ENCODE data around the gene ITIH1.

Gene ITIH1

GRCh38 chr3:52810923-52811322, 33.5 kb downstream of the ITIH1 start:
- no peak for DNase-seq (ENCODE audit: extremely low read depth in 1 of 2, low read depth in 1 of 2)

DNA sequence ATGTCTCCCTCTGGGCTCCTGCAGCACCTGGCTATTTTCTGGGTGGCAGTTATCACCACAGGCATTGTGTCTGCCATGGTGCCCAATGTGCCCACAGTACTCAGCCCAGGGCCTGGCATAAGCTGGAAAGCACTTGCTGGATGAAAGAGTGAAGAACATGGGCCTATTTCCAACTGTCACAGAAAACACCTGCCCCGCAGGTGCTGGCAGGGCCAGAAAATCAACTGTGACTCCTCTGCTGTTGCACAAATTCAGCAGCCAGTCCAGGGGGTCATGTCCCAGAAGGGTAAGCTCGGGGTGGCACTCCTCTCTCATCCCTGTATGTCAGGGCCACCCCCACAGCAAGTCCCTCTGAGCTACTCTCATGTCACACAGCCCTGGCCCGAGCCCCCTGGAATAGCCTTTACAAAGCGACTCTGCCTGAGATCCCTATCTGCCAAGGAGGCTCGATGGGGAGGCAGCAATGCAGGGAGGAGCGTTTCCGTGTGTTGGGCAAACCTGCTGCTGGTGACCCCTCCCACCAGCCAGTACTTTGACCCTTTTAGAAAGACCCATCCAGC, 34.1 kb downstream of the ITIH1 start:
- DNase-seq (ENCODE audit: extremely low read depth in 1 of 2, low read depth in 1 of 2), result no peak

GRCh38 chr3:52813810-52814209, 36.4 kb downstream of the ITIH1 start:
- no peak for DNase-seq (ENCODE audit: extremely low read depth in 1 of 2, low read depth in 1 of 2)

- no peak for DNase-seq (ENCODE audit: extremely low read depth in 1 of 2, low read depth in 1 of 2)
Measured at GRCh38 chr3:52816199-52816598, 38.8 kb downstream of the ITIH1 start.

DNA sequence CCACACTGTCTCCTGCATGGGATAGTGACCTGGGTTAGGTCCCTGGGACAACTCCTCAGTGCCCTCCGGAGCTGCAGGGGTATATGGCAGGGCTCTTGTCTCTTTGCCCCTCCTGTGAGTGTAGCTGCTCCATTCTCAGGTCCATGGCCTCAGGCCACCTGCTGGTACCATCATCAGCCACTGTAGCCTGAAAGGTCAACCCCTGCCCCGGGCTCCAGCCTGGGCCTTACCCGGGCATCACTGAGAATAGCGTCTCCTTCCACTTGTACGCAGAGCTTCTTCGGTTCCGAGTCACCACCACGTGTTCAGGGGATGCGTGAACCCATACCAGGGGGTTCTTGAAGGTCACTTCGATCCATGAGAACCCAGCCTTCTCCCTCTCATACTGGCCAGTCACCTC, 39.3 kb downstream of the ITIH1 start:
- DNase-seq (ENCODE audit: extremely low read depth in 1 of 2, low read depth in 1 of 2), result no peak

DNA sequence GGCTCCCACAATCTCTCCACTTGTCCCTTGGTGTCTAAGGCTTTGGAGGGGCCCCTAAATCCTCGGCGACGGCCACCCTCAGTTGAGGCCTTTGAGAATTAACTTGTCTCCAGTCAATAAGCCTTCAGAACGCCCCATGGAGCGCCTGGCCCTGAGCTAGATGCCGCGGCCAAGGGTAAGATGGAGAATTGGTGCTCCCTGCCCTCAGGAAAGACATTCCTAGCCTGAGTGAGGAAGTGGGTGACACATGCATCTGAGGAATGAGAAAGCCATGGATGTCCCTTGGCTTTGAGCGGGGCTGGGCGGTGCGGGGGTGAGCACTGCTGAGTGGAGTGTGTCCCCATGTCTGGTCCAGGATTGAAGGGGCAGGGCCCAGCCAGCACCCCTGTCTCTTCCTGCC, 39.8 kb downstream of the ITIH1 start:
- DNase-seq (ENCODE audit: extremely low read depth in 1 of 2, low read depth in 1 of 2), result no peak

DNA sequence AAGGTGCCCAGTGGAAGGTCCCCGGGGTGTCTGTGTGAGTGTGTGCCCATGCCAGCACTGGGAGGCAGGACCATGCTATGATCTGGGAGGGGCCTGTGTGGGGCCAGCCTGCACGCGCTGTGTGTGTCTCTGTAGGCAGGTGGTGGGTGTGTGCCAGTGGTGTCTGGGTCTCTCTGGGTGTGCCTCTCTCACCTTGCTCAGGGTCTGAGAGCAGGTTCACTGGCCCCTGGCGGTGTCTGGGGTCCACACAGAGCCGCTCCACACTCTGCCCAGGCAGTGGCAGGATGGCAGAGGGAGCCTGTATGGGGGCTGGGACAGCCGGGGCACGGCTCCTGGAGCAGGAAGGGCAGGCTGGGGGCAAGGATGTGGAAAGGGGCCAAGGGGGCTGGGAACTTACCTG, 40.5 kb downstream of the ITIH1 start:
- no peak for DNase-seq (ENCODE audit: extremely low read depth in 1 of 2, low read depth in 1 of 2)

DNA sequence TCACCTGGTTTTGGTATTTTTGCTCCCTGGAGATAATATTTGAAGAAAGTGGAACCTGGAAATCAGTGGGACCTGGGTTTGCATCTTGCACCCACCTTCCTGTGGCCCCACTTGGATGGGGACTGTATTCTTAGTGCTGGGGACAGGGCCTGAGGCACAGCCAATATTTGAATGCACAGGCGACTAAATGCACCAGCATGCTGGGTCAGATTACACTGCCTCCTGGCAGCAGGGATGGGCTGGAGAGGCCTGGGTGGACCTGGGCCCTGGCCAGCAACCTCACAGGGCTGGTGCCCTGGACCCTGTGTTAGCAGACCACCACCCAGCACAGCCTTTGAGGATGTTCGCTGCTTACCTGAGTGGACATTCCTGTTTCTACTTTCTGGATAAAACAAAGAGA, 42.5 kb downstream of the ITIH1 start:
- DNase-seq (ENCODE audit: extremely low read depth in 1 of 2, low read depth in 1 of 2), result no peak

- DNase-seq (ENCODE audit: extremely low read depth in 1 of 2, low read depth in 1 of 2), result no peak
Measured at GRCh38 chr3:52820736-52821135, 43.3 kb downstream of the ITIH1 start.

DNA sequence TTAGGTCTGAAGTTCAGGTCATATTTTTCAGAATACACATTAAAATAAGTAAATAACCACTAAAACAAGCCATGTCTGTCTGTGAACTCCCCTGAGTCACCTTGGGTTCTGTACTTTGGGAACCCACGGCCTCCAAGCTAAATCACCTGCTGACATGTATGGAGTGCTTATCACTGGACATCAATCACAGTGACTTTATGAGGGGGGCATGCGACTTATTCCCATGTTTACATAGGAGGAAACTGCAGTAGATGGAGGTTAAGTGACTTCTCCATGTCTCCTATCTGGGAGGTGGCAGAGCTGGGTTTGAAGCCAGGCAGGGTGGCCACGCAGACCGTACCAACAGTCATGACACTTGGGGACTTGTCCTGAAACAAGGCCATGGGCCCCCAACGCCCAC, 45.0 kb downstream of the ITIH1 start:
- DNase-seq (ENCODE audit: extremely low read depth in 1 of 2, low read depth in 1 of 2), result no peak

DNA sequence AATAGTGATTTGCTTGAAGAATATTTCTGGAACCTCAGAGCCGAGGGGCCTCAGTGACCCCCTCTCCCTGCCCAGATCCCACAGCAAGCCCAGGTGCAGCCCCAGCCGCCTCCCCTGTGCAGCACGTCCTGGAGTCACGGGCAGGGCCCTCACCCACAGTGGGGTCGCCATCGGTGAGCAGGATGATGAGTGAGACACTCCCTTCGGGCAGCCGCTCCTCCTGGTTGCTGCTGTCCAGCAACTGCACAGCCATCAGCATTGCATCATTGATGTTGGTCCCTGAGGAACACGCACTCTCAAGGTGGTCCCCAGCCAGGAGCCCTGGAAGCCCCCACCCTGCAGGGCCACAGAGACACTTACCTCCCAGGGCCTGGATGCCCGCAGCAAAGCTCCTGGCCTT, 46.6 kb downstream of the ITIH1 start:
- no peak for DNase-seq (ENCODE audit: extremely low read depth in 1 of 2, low read depth in 1 of 2)

GRCh38 chr3:52827441-52827840, 50.0 kb downstream of the ITIH1 start:
- DNase-seq (ENCODE audit: extremely low read depth in 1 of 2, low read depth in 1 of 2), result no peak

DNA sequence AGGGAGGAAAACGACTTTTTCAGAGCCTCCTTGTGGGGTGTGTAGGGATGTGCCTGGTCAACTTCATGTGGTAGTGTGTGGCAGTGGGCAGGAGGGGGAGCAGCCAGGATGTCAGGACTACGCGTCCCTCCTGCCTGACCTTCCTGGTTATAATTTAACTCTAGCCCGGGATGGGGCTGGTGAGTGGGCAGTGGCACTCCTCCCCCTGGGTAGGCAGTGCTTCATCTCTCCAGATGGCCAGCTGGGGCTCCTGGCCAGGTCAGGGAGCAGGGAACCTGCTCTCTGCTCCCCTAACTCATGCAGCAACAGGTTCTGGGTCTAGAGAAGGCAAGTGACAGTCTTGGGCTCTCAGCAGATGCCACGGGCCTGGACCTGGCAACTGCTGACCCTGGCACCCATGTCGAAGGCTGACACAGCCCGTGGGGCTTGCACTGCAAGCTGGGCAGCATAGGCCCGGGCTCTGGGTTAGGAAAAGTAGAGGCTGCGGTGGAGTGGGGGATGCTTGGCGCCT, 50.5 kb downstream of the ITIH1 start:
- no peak for DNase-seq (ENCODE audit: extremely low read depth in 1 of 2, low read depth in 1 of 2)

- DNase-seq (ENCODE audit: extremely low read depth in 1 of 2, low read depth in 1 of 2), result no peak
Measured at GRCh38 chr3:52829482-52829881, 52.1 kb downstream of the ITIH1 start.

DNA sequence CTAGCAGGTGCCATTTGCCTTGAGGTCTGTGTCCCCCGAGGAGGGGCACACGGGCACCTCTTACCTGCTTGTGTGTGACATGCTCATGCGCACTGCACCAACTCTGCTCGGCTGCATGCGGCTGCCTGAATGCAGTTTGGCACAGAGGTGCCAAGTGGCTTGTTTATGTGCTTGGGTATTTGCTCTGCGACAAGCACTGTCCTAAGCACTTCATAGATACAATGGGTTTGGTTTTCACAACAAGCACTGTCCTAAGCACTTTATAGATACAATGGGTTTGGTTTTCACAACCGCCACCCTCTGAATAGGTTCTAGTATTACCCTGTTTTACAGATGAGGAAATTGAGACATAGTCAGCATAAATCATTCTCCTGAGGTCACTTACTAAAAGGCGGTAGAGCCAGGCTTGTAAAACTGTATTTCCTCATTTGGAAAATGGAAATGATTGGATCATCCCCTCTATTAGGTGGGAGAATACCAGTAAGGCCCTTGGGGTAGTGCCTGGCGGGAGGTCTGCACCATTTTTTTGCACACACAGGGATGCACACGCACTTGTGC, 52.6 kb downstream of the ITIH1 start:
- no peak for DNase-seq (ENCODE audit: extremely low read depth in 1 of 2, low read depth in 1 of 2)

GRCh38 chr3:52830535-52831258, 53.3 kb downstream of the ITIH1 start, which contains the start of gene ITIH4:
ITIH4 (minus strand) TSS chr3:52830672; CDS start chr3:52830642, 30 bp downstream.
- no peak for DNase-seq (ENCODE audit: extremely low read depth in 1 of 2, low read depth in 1 of 2)

DNA sequence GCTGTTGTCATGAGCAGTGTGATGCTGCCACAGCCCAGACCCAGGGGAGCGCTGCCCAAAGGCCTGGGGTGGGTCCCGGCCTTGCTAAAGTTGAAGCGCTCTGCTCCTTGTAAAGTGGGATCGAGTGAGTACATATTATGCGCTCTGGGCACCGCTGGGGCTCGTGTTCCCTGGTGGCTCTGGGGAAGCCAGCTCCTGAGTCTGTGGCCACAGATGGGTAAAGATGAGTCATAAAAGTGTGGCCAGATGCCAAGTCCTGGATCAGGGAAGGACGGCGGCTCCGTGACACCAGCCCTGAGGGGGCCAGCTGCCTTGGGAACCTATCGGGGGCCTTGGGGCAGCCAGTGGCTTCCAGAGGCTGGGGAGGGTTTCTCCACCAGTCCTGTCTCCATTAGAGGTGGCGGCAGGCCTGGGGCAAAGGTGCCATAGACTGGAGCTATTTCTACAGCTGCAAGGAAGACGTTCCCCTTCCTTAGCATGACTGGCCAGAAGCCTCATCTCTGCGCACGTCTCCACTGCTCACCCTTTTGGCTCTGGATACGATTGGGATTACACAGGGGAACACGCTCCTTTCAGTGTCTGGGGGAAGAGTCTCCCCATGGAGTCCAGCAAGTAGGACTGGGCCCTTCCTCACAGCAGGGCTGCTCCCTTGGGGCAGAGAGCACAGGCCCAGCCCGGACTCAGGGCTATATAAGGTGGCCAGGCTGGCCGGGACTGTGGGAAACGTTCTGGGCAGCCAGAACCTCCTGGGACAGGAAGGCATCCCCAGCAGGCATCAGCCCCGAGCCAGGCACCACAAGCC, 54.3 kb downstream of the ITIH1 start:
- DNase-seq (ENCODE audit: extremely low read depth in 1 of 2, low read depth in 1 of 2), result no peak

DNA sequence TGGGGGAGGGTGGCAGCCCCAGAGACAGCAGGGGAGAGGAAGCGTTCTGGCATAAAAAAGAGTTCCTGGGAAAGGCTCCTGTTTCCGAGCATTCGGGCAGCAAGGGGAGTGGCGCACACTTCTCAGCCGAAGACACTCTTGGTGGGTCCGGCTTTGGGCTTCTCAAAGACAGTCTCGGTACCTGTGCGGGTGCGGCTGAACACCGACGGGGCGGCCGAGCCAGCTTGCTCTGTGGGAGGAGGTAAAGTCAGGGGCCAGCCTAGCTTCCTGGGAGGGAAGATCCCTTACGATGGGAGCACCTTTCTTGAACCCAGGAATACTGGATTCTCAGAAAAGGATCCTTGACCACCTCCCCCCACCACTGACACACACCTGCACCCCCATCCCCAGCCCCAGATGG, 55.8 kb downstream of the ITIH1 start:
- DNase-seq (ENCODE audit: extremely low read depth in 1 of 2, low read depth in 1 of 2), result no peak

DNA sequence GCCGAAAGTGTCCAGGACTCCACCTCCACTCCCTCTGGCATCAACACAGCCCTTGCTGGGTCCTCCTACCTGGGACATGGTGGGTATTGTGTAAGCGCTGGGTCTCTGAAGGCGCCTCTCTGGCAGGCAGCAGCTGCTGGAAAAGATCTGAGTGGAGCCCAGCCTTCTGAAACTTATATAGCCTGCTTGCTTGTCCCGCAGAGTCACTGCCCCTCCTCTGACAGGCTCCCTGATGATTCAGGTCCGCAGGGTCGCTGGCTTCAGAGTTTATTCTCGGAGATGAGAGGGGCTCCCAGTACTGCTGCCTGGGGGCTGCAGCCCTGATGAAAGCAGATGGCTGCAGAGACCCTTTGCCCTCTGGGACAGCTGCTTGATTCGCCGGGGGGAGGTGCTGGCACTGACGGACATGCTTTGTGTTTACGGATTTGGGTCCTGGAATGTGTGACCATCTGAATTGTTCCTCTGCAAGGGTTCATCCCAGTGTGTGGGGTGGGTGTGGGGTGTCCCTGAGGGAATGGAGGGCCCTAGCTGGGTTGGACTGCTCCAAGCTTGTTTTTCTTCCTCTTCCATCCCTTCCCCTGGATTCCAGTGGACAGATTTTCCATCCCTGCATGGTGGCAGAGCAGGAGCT, 57.6 kb downstream of the ITIH1 start, which contains the start of gene MUSTN1:
MUSTN1 (minus strand) TSS at position 149 of the 631 bp plus-strand sequence; CDS start at position 78, 71 bp downstream.
- no peak for DNase-seq (ENCODE audit: extremely low read depth in 1 of 2, low read depth in 1 of 2)

GRCh38 chr3:52835766-52836470, 58.5 kb downstream of the ITIH1 start:
- no peak for DNase-seq (ENCODE audit: extremely low read depth in 1 of 2, low read depth in 1 of 2)

Data from stimulated activated CD8-positive, alpha-beta memory T cell treated with anti-CD3 and anti-CD28 coated beads, Interleukin-7, amount 100 ng/mL, for 48 hours (primary cell).